IPS-NIHi11 (cell line): ENCODE measurements around the gene WDR89.
"Not testable (repeated sequence)": the region's sequence is repeated elsewhere in the genome, so short reads cannot be mapped to it uniquely, and the experiment has no call there.

Experiments used
- DNase-seq: peaks from one replicate; pipeline ENCODE4 v3.0.0; 2012; ENCODE audit warnings: mixed read lengths, low spot score

The WDR89 gene

GRCh38 chr14:63652406-63652805 is 10.7 kb upstream of the WDR89 start:
- DNase-seq = no peak

DNA sequence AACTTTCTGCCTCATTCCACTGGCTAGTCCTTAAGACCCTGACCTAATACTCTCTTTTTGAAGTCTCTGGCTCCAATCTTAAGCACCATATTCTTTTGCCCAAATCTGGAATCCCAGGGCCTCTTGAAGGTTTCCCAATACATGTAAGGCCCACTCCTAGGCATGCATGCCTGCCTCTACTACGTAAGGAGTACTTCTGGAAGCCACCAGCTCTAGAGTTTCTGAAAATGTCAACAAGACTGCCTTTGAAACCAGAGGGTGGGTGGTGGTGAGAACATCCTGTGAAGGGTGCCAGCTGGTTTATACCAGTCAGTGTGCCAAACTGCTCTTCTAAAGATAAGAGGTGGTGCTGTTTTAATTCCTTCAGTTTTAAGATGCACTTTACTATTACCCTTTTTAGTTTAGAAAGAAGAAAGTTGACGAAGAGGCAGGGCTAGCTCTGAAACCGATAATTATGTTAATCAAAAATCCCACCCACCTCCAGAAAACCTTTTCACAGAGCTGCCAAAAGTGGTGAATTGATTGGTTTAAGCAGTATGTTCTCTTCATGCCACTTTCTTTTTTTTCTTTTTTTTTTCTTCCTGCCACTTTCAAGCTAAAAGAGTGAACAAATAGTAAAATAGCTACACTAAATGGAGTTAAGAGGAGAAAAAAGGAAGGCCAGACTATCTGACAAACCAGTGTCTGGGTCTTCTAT is 8.7 kb upstream of the WDR89 start:
- DNase-seq = no peak

GRCh38 chr14:63647696-63648410 is 6.2 kb upstream of the WDR89 start:
- DNase-seq = no peak

GRCh38 chr14:63644741-63645140 is 3.1 kb upstream of the WDR89 start:
- DNase-seq = no peak

DNA sequence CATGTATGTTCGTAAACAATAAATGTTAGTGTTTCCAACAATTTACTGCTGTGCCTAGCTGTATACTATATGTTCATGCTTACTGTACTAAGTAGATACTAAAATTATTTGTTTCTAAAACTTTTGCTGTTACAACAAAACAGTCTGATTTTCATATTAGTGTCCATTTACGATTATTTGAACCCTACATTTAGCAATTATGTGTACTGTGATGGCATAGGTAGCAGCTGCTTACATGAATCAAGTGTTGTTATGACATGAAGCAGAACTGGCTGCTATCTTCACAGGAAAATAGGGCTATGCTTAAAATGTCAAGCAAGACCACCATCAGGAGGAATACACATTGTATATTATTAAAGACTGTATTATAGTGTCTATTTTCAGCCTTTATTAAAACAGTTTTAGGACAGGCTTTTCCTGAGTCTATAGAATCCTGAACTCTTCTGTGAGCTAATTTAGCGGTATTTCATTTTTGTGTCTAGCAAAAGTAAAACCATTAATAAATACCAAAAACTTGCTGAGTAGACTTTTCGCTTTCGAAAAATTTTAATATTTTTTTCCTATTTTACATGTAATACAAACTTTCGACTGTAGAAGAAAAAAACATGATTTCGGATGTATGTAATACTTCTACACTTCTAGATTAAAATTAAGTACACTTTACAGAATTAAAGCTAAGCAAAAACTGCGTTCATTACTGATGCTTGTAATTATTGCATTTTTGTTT is 1.1 kb upstream of the WDR89 start:
- DNase-seq = no peak

DNA sequence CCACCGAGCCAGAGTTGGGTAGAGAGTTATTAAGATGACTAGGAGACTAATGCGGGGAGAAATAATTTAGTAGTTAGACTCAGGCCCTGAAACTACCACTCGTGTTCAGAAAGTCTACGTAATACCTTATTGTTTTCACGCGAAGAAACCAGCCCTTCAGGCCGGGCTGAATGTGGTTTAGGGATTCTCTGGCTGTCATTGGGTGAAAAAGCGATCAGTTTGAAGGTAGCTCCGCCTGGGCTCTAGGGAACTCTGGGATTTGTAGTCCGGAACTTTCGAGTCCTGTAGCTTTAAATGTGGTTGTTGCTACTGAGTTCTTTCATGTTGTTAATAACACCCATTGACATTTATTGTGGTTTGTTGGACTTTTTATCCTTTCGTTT is 549 bp upstream of the WDR89 start:
- peak; percentile 84 for DNase-seq

GRCh38 chr14:63638493-63638892 is 3.2 kb downstream of the WDR89 start:
- no peak for DNase-seq

GRCh38 chr14:63636094-63636635 is 5.5 kb downstream of the WDR89 start:
- DNase-seq = not testable (repeated sequence)

- no peak for DNase-seq
These were observed 7.9 kb downstream of the WDR89 start for GRCh38 chr14:63633801-63634200.

DNA sequence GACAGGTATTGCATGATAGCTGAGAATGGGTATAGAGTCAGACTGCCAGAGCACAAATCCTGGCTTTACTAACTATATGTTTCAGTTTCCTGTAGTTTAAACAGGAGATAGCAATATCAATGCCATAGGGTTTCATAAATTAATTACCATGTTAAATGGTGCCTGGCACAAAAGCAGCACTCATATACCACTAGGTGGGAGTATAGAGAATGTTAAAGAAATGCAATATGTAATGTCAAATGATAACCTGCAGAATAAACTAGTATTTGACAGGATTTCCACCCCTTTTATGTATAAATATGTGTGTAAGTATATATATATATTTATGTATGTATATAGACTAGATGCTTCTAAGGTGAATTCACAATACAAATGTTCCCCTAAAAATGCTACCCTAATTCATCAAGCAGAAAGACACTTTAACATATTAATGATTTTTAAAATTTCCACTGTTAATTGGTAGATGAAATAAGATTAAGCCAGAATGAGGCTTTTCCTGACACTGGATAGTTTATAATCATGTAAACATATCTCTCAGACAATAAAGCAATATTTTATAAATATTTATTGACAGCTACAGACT is 8.6 kb downstream of the WDR89 start:
- DNase-seq = peak; percentile 23

DNA sequence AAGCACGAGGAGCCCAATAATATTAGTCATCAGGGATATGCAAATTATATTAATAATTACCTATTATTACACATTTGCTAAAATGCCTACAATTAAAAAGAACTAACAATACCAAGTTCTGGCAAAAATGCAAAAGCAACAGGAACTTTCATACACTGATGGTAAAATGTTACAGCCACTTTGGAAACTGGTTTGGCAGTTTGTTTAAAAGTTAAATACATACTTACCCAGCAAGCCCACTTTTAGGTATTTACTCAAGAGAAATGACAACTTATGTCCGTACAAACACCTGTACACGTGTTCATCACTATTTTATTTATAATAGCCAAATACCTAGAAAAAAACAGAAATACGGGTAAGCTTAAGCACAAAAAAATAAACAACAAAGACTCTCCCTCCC is 17.0 kb downstream of the WDR89 start:
- DNase-seq = no peak

- DNase-seq = no peak
These were observed 17.5 kb downstream of the WDR89 start for GRCh38 chr14:63624203-63624602.

DNA sequence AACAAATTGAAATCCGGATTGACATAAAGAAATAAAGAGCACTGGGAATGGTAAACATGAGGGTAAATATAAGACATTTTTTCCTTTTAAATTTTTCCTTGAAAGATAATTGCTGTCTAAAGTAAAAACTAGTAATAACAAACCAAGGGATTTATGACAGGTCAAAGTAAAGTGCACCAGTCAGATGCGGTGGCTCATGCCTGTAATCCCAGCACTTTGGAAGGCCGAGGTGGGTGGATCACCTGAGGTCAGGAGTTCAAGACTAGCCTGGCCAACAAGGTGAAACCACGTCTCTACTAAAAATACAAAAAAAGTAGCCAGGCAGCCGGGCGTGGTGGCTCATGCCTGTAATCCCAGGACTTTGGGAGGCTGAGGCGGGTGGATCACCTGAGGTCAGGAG is 19.7 kb downstream of the WDR89 start:
- DNase-seq = not testable (repeated sequence)

DNA sequence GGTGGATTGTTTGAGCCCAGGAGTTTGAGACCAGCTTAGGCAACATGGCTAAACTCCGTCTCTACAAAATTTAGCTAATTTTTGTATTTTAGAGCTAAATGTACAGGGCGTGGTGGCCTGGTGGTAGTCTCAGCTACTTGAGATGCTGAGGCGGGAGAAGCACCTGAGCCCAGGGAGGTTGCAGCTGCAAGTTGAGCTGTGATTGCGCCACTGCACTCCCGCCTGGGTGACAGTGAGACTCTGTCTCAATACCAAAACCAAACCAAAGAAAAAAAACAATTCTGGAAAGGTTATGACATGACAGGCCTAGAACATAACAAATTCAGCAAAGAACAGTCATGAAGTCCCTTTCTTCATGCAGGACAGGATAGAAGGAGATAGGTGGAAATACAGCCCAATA is 25.7 kb downstream of the WDR89 start:
- no peak for DNase-seq

DNA sequence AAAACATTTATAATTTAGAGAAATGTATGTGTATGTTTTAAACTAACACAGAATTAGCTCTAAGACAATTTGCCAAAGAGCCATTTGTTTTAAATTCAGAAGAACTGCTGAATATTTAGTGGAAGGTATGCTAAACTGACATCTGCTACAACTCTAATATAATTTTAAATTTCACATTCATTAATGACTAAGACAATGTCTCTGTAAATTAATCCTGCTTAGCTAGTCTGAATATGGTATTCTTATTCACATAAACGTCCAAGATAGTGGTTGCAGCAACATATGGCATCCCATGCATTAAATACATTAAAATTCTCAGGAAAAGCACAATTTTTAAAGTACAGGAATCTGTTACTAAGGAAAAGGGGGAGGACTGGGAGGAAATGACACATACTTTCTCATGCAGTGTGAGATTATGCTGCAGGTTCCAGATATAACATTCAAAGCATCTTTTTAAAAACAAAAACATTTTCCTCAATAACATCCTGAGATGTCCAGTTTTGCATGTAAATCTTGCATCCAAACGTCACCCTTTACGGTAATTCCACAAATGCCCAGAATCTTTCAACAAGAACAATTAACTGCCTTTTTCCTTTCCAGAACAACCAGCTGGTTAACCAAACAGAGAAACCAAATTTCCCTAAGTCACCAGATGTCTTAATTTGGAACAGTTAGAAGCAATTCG is 26.9 kb downstream of the WDR89 start:
- DNase-seq = no peak

DNA sequence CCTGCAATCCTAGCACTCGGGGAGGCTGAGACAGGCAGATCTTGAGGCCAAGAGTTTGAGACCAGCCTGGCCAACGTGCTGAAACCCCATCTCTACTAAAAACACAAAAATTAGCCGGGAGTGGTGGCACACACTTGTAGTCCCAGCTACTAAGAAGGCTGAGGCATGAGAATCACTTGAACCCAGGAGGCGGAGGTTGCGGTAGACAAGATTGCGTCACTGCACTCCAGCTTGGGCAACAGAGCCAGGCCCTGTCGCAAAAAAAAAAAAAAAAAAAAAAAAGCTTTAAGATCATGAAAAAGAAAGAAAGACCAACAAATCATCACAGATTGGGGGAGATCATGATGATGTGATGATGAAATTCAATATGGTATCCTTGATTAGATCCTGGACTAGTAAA is 30.6 kb downstream of the WDR89 start:
- no peak for DNase-seq

DNA sequence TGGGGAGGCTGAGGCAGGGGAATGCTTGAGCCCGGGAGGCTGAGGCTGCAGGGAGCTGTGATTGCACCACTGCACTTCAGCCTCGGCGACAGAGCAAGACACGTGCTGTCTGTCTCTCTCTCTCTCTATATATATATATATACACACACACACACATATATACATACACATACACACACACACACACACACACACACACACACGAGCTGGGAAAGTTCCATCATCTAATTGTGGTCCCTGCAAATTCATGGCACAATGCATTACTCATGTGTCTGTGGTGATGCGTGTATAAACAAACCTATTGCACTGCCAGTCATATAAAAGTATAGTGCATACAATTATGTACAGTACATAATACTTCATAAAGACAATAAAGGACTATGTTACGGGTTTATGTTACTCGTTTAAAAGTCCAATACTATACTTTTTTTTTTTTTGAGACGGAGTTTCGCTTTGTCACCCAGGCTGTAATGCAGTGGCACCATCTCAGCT is 36.6 kb downstream of the WDR89 start:
- DNase-seq = no peak

GRCh38 chr14:63604626-63605025 is 37.0 kb downstream of the WDR89 start:
- DNase-seq = no peak

- no peak for DNase-seq
These were observed 37.9 kb downstream of the WDR89 start for GRCh38 chr14:63603749-63604277.

GRCh38 chr14:63598807-63599206 is 42.9 kb downstream of the WDR89 start:
- no peak for DNase-seq

DNA sequence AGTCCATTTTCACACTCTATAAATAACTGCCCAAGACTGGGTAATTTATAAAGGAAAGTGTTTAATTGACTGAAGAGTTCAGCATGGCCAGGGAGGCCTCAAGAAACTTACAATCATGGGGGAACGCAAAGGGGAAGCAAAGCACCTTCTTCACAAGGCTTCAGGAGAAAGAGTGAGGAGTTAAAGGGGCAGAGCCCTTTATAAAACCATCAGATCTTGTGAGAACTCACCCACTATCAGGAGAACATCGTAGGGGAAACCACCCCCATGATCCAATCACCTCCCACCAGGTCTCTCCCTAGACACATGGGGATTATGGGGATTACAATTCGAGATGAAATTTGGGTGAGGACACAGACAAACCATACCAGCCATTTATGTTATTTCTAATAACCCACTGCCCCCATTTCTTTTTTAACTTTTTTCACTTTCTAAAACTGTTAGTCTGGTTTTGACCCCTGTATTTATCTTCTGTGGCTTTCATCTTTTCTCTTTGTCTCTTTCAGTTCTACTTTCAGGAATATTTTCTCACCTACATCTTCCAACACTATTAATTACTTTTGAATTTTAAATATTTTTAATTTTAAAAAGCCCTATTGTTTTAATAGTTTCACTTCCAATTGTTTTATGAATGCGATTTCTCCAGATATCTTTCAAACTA is 44.5 kb downstream of the WDR89 start:
- no peak for DNase-seq
